Measurements from ENCODE around the gene ASB4.

Gene ASB4, protein sequence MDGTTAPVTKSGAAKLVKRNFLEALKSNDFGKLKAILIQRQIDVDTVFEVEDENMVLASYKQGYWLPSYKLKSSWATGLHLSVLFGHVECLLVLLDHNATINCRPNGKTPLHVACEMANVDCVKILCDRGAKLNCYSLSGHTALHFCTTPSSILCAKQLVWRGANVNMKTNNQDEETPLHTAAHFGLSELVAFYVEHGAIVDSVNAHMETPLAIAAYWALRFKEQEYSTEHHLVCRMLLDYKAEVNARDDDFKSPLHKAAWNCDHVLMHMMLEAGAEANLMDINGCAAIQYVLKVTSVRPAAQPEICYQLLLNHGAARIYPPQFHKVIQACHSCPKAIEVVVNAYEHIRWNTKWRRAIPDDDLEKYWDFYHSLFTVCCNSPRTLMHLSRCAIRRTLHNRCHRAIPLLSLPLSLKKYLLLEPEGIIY

DNA sequence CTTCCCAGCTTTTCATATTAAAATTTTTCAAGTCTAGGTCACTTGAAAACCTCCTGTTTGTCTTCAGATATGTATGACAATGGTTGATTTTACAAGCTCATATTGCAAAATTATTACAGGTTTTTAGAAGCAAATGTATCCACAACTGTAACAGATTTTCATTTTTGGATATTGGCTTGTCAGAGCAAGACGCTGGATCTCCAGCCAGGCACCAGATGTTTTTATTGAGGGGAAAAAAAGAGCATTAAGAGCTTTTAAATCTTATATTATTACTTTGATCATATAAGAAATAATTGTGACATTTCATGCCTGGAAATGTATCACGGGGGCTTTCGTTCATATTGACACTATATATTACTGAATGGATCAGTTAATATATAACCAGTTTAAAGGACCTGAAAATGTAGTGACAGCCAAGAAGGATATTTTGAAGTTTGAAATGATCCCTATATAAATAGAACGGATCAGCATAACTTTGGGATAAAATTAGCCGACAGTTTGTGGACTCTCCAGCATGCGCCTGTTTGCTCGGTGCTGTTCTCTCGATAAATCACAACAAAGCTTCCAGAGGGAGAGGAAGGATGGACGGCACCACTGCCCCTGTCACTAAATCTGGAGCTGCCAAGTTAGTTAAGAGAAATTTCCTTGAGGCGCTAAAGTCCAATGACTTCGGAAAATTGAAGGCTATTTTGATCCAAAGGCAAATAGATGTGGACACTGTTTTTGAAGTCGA is at the start of gene ASB4:
ASB4 (plus strand) TSS at position 553 of the 733 bp plus-strand sequence; CDS start at position 582, 29 bp downstream.
- no peak within 1 kb of the TSS for H3K4me3 ChIP-seq (ENCODE audit: low read depth, low read length)
- TF ChIP-seq, protein P1, sequence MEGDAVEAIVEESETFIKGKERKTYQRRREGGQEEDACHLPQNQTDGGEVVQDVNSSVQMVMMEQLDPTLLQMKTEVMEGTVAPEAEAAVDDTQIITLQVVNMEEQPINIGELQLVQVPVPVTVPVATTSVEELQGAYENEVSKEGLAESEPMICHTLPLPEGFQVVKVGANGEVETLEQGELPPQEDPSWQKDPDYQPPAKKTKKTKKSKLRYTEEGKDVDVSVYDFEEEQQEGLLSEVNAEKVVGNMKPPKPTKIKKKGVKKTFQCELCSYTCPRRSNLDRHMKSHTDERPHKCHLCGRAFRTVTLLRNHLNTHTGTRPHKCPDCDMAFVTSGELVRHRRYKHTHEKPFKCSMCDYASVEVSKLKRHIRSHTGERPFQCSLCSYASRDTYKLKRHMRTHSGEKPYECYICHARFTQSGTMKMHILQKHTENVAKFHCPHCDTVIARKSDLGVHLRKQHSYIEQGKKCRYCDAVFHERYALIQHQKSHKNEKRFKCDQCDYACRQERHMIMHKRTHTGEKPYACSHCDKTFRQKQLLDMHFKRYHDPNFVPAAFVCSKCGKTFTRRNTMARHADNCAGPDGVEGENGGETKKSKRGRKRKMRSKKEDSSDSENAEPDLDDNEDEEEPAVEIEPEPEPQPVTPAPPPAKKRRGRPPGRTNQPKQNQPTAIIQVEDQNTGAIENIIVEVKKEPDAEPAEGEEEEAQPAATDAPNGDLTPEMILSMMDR (conservative IDR thresholded peaks at IDR 0.05; ENCODE audit: low read depth, low read length): no peak
- no peak for DNase-seq (ENCODE audit: low read depth)

DNA sequence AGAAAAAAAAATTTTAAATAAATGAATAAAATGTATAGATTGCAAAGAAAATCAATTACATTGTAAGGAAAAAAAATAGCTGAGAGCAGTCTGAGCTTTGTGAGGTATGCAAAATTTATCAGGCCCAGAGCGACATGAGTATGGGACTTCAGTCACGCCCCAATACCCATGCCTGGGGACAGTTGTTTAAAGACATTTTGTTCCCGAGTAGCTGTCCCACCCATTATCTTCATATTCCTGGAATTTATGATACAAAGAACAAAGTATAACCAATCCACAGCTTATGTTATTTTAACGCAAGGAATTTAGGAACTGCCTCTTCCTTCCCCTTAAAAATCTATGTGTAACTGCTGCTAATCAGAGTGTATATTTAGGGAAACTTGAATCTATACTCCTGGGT is 49.3 kb upstream of the ASB4 start:
- TF ChIP-seq, protein P1 (conservative IDR thresholded peaks at IDR 0.05; ENCODE audit: low read depth, low read length): no peak
- H3K4me3 ChIP-seq (ENCODE audit: low read depth, low read length): no peak overlapping the region
- no peak for DNase-seq (ENCODE audit: low read depth)

DNA sequence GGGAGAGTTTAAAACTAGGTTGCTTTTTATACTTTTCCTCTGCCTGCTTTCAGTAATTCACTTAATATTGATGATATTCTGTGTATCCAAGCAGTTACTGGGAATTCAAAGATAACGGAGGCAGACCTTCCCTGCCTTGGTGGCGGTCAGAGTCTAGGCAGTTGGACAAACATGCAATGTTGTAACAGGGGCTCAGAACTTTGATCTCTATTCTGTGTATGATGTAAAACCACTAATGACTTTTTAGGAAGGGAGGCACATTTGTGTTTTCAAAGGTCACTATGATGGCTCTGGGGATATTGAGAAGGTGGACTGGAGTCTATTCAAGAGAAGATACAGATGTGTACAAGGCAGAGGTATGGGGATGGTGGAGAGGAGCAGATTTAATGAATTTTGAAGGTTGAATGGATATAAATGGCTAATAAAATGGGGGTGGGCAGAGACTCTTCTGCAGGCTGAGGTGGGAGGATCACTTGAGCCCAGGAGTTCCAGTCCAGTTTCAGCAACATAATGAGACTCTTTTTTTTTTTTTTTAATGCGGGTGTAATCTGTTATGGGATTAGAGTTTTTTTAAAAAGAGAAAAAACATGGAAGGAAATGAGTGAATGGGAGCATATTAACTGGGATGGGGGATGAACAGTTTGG is 45.2 kb upstream of the ASB4 start:
- no peak for DNase-seq (ENCODE audit: low read depth)
- TF ChIP-seq, protein P1 (conservative IDR thresholded peaks at IDR 0.05; ENCODE audit: low read depth, low read length): no peak
- H3K4me3 ChIP-seq (ENCODE audit: low read depth, low read length): no peak overlapping the region

DNA sequence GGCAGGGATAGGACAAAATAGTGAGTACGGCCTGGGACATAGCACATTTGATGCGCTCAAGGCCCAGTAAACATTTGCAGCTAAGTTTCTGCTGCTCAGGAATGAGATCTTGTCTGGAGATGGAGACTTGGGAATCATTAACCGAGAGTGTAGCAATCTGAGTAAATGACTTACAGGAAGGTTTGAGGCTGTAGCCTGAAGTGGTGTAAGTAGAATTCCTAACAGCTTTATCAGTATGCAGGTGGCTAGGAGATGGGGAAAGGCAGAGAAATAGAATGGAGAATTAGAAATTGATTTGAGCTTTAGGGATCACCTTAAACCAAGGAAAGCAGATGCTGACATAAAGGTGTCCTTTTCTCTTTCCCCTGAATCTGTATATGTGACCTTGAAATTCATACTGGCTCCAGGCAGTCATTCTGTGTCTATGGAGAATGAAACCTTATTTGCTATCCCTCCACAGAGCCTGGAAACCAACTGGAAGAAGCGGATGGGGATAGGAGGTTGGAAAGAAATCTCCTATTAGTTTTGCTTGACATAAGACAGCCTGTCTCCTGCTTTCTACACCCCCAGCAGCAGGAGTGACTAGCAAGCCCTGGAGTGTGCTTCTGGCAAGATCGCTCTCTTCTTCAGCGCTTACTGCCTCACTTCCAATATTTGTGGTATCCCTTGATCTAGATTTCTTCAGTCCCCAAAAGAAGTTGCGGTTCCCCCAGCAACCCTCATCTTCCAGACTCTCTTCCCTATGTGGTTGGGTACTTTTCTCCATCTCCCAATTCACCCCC is 44.5 kb upstream of the ASB4 start:
- DNase-seq (ENCODE audit: low read depth): no peak
- TF ChIP-seq, protein P1 (conservative IDR thresholded peaks at IDR 0.05; ENCODE audit: low read depth, low read length): no peak
- H3K4me3 ChIP-seq (ENCODE audit: low read depth, low read length): no peak overlapping the region

DNA sequence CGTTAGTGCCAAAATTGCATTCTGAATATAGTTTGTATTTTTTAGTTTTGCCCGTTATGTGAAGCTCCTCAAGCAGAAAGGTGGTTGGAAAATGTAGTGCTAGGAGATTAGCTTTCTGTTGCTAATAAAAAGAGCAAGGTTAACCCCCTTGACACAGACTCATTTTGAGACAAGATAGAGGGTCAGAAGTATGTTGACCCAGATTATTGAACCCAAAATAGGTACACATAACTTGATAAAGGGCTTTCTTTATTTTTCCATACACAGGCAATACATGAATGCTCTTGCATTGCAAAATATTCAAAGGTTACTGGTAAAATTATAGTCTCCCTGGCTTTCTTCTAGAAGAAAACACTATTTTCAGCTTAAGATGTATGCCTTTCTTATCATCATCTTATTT is 40.9 kb upstream of the ASB4 start:
- TF ChIP-seq, protein P1 (conservative IDR thresholded peaks at IDR 0.05; ENCODE audit: low read depth, low read length): no peak
- no peak overlapping the region for H3K4me3 ChIP-seq (ENCODE audit: low read depth, low read length)
- DNase-seq (ENCODE audit: low read depth): no peak

DNA sequence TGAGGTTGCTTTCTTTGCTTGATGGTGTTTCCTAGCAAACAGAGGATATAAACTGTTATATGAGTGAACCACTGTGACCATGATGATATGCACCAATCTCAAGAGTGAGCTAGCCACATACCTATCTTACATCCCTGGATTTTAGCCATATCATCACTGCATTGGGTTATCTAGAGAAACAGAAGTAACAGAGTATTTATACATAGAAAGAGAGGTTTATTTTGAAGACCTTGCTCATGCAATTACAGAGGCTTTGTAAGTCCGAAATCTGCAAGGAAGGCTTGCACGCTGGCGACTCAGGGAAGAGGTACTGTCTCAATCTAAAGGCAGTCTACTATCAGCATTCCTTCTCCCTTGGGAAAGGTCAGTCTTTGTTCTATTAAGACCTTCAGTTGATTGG is 39.1 kb upstream of the ASB4 start:
- TF ChIP-seq, protein P1 (conservative IDR thresholded peaks at IDR 0.05; ENCODE audit: low read depth, low read length): no peak
- no peak for DNase-seq (ENCODE audit: low read depth)
- no peak overlapping the region for H3K4me3 ChIP-seq (ENCODE audit: low read depth, low read length)
